K562 (cell line): ENCODE results near the gene SUPT16H. TPM values are rescaled to one million over a fixed set of nuclear protein-coding genes. Genes with fewer than 3 reads are reported as not detected.
A peak's percentile ranks its signal among the peaks of the same experiment; 100 is the strongest.

ENCODE experiments used
- GATA2 ChIP-seq: sonication (generic); formaldehyde crosslinking; IDR thresholded peaks from 2 replicates; pipeline ENCODE4 v1.4.0; 2020; ENCODE audit warnings: mild to moderate bottlenecking, missing genetic modification reagents
- REST ChIP-seq, 2 experiments: fragments of 450-650 bp; formaldehyde crosslinking in 1 of 2; IDR thresholded peaks; 2 replicates each; pipeline versions ENCODE4 v1.4.0 to v1.6.1; 2014 to 2020; ENCODE audit warnings: mild to moderate bottlenecking in 2 of 2, borderline replicate concordance in 1 of 2, low read depth in 1 of 2
- TFAP4 ChIP-seq: sonication (generic); formaldehyde crosslinking; IDR thresholded peaks from 2 replicates; pipeline ENCODE4 v1.8.0; 2022; ENCODE audit warnings: missing genetic modification reagents, mild to moderate bottlenecking, moderate library complexity, borderline replicate concordance
- ZNF655 ChIP-seq: fragments of 250-450 bp; sonication (Bioruptor Pico); IDR thresholded peaks from 2 replicates; pipeline ENCODE4 v1.5.0; 2021
- polyA plus RNA-seq, 8 experiments: library from polyadenylated mRNA; depleted of rRNA in 4 of 8; stranded (reverse) in 5 of 8; unstranded in 3 of 8; fragments of >200 nt; fragmentation: Nextera tagmentation in 2 of 8; fragmentation: Illumina TruSeq in 1 of 8; extraction: Ambion mirVana in 2 of 8; extraction: Trizol in 1 of 8; gene quantifications; 2 replicates each; pipeline versions ENCODE4 v1.2.1 to v1.2.3, GENCODE V29; 2011 to 2014; ENCODE audit warnings: inconsistent platforms in 1 of 8, missing spikeins in 1 of 8
- total RNA-seq, 7 experiments: library from RNA; depleted of rRNA in 6 of 7; stranded (reverse); fragments of >200 nt in 6 of 7; fragmentation: Illumina TruSeq in 2 of 7; extraction: Trizol in 2 of 7; gene quantifications; 2 replicates each; pipeline versions ENCODE4 v1.2.1 to v1.2.3, GENCODE V29; 2011 to 2021; ENCODE audit warnings: low replicate concordance in 1 of 7
- TF ChIP-seq, protein P1 (sequence below): IDR thresholded peaks from 3 replicates; pipeline ENCODE4 v1.6.1; 2011; ENCODE audit warnings: borderline replicate concordance, mild to moderate bottlenecking; ENCODE audit not compliant: insufficient read length, insufficient read depth

SUPT16H gene
- total and polyA plus RNA-seq, 9 of the 15 experiments (the other 6 are each of a cell fraction or from before 2014, with no cell fraction given): 75.4 to 152 (median 105) TPM

GRCh38 chr14:21317398-21317797, 66.4 kb downstream of the SUPT16H start (continued):
- peak; percentile 68 for TF ChIP-seq REST (IDR thresholded peaks at IDR 0.05; ENCODE audit: borderline replicate concordance)
- no peak for TF ChIP-seq REST (CRISPR knock-in tag; IDR thresholded peaks at IDR 0.05; ENCODE audit: low read depth)
- TF ChIP-seq, protein P1, sequence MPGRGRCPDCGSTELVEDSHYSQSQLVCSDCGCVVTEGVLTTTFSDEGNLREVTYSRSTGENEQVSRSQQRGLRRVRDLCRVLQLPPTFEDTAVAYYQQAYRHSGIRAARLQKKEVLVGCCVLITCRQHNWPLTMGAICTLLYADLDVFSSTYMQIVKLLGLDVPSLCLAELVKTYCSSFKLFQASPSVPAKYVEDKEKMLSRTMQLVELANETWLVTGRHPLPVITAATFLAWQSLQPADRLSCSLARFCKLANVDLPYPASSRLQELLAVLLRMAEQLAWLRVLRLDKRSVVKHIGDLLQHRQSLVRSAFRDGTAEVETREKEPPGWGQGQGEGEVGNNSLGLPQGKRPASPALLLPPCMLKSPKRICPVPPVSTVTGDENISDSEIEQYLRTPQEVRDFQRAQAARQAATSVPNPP: no peak
- no peak for TF ChIP-seq ZNF655 (CRISPR knock-in tag)
- TF ChIP-seq GATA2 (CRISPR knock-in tag): no peak
- peak; percentile 40; the same call in 1 of the 2 replicates for TF ChIP-seq TFAP4 (CRISPR knock-in tag)
